Activated T-cell treated with anti-CD3 and anti-CD28 coated beads, Interleukin-2, amount 50 U/mL, for 1 hour (primary cell): ENCODE measurements around the gene RC3H2.

ENCODE experiments used
- DNase-seq: peaks from one replicate; pipeline ENCODE4 v3.0.0-alpha.2; 2020

RC3H2 gene

GRCh38 chr9:122904823-122905710 lies at the start of gene RC3H2:
Gene RC3H2, minus strand, starts transcription at chr9:122905359. Its CDS starts 7,850 bp downstream, at chr9:122897509.
- peak; percentile 95 for DNase-seq

- no peak for DNase-seq
Measured at GRCh38 chr9:122954253-122954691, 49.1 kb upstream of the RC3H2 start.

GRCh38 chr9:122951056-122951455 lies 45.9 kb upstream of the RC3H2 start:
- no peak for DNase-seq

GRCh38 chr9:122950263-122950662 lies 45.1 kb upstream of the RC3H2 start:
- no peak for DNase-seq

- no peak for DNase-seq
Measured at GRCh38 chr9:122949696-122950095, 44.5 kb upstream of the RC3H2 start.

- no peak for DNase-seq
Measured at GRCh38 chr9:122948313-122948712, 43.2 kb upstream of the RC3H2 start.

- DNase-seq: no peak
Measured at GRCh38 chr9:122946461-122947005, 41.4 kb upstream of the RC3H2 start.

- DNase-seq: no peak
Measured at GRCh38 chr9:122944960-122945888, 40.1 kb upstream of the RC3H2 start.

- no peak for DNase-seq
Measured at GRCh38 chr9:122941582-122942234, 36.5 kb upstream of the RC3H2 start.

- peak; percentile 96 for DNase-seq
Measured at GRCh38 chr9:122940749-122941581, 35.8 kb upstream of the RC3H2 start, which contains the start of gene RABGAP1. Gene RABGAP1, plus strand, starts transcription at chr9:122941020. Its CDS starts 16,040 bp downstream, at chr9:122957060.

- no peak for DNase-seq
Measured at GRCh38 chr9:122940454-122940748, 35.2 kb upstream of the RC3H2 start.

- no peak for DNase-seq
Measured at GRCh38 chr9:122939601-122940000, 34.4 kb upstream of the RC3H2 start.

- DNase-seq: no peak
Measured at GRCh38 chr9:122936883-122937282, 31.7 kb upstream of the RC3H2 start.

- no peak for DNase-seq
Measured at GRCh38 chr9:122936464-122936863, 31.3 kb upstream of the RC3H2 start.

- DNase-seq: peak; percentile 87
Measured at GRCh38 chr9:122931226-122932121, 26.3 kb upstream of the RC3H2 start, which contains the start of gene ZBTB26. Gene ZBTB26, minus strand, starts transcription at chr9:122931512. Its CDS starts 11,578 bp downstream, at chr9:122919934.

- DNase-seq: no peak
Measured at GRCh38 chr9:122930541-122931225, 25.5 kb upstream of the RC3H2 start.

- DNase-seq: no peak
Measured at GRCh38 chr9:122929796-122930354, 24.7 kb upstream of the RC3H2 start.

GRCh38 chr9:122923947-122924346 lies 18.8 kb upstream of the RC3H2 start:
- DNase-seq: no peak

- DNase-seq: no peak
Measured at GRCh38 chr9:122922713-122923112, 17.6 kb upstream of the RC3H2 start.

GRCh38 chr9:122918310-122918709 lies 13.2 kb upstream of the RC3H2 start:
- DNase-seq: no peak
